Activated CD4-positive, alpha-beta T cell treated with anti-CD3 and anti-CD28 coated beads, Interleukin-2, Interleukin-6, amounts not matched to agents 100 ng/mL and 50 ng/mL, durations not matched to agents 16 hours and 8 hours (primary cell): ENCODE measurements around the gene ZFP2.
"Not testable (repeated sequence)": the region's sequence is repeated elsewhere in the genome, so short reads cannot be mapped to it uniquely, and the experiment has no call there.

Experiments used
- DNase-seq: peaks from one replicate; pipeline ENCODE4 v3.0.0-alpha.2; 2020

ZFP2 gene

DNA sequence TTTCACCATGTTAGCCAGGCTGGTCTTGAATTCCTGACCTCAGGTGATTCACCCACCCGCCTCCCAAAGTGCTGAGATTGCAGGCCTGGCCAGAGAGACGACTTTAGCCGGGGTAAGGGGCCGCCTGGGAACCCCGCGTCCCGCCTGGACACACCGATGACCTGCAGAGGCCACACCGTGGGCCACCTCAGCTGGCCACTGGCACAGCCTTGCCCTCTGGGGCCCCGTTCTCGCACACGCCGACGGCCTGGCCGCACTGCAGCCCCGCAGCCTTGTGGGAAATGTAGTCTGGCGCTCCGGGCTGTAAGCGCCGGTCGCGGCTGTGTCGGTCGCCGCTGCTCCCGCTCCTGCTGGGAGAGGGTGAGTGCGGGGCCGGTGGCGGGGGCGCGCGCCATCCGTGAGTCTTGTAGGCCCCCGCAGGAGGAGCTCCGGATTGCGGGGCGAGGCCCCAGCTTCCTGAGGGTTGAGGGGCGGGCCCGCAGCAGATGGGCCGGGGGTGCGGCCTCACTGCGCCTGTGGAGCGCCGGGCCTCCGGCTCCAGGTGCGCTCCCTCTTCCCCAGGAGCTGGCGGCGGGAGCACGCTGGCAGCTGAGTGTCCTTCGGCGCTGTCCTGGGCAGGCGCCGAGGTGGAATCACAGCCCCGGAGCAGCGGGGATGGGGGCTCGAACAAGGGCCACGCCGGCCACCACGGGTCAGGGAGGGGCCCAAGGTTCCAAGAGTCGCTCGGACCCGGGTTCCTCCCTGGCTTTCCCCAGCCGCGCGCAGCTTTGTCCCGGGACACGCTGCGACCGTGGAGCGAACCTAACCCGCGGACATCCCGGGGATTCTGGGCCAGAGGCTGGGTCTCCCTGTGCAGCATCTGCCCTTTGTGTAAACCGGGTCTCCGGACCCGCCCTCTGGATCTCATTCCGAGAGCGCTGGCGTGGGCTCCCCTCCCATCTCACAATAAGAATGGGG, at the start of gene ZFP2:
TSS of gene ZFP2 (plus strand) at position 299 of the 957 bp plus-strand sequence. CDS start 35,401 bp downstream, outside the sequence.
- peak; percentile 27 for DNase-seq

- no peak for DNase-seq
Measured at GRCh38 chr5:178849316-178849715, 46.4 kb upstream of the ZFP2 start.

DNA sequence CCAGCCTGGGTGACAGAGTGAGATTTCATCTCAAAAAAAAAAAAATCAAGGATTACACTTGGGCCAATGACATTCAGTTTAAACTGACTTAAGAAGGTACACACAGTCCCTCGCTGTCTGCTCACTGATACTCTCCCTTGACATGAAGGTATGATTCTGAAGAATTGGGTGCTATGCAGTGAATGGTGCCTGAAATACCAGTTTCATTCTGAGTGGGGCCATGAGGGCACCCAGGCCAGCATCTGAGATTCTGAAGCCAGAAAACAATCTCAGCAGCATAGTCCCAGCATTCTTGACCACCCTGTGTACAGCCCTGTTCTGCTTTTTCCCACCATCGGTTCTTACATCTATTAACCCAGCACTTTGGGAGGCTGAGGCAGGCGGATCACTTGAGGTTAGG, 43.8 kb upstream of the ZFP2 start:
- no peak for DNase-seq

DNA sequence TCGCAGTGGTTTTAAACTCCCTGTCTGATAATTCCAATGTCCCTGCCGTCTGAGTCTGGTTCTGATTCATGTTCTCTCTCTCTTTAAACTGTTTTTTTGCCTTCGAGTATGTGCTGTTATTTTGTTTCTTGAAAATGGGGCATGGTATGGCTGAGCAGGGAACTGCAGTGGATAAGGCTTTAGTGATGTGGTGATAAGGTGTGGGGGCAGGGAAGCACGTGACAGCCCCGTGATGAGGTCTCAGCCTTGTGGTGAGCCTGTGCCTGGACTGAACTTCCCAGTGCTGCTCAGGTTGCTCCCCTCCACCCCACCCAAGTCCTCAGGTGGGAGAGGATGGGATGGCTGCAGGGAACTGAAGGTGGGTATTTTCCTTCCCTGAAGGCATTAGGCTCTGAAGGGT, 41.4 kb upstream of the ZFP2 start:
- DNase-seq, result no peak

DNA sequence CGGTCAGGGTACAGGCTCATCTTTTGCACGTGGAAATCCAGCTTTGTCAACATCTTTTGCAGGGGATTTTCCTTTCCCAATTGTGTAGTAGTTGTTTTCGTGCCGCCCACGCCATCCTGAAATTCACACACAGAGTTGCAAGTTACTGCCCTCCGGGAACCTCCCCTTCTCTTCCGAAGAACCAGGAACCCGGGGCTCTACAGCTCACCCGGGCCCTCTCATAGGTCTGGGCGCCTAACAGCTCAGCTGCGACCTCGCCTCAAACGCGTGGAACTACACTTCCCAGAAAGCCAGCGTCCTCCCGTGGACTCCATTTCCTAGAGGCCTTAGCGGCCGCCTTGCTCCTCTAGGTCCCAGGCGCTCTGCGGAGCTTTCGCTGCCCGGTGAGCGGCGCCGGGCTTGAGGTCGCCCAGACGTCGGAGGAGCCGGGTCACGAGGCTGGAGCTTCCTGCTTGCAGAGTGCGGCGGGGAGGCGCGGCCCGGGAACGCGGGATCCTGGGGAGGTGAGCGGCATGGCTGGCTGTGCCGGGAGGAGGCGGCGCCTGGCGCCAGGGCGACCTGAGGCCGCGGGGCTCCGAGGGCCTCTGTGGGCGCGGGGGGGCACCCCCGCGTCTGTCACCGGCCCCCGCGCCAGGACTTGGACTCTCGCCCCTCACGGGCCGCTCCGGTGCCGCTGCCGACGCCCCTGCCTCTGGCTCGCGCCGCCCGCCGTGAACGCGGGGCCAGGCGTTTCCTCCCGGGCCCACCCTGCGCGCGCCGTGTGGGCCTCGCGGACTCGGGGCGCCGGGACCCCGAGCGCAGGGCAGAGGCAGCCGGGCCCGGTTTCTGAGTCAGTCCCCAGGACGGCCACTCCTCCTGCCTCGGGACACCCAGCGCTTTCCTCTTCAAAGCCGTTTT, 35.8 kb upstream of the ZFP2 start, which contains the start of gene ZNF354B:
TSS of gene ZNF354B (plus strand) at position 329 of the 897 bp plus-strand sequence. CDS start 1,095 bp downstream, outside the sequence.
- peak; percentile 88 for DNase-seq

- not testable (repeated sequence) for DNase-seq
Measured at GRCh38 chr5:178860615-178861014, 35.1 kb upstream of the ZFP2 start.

DNA sequence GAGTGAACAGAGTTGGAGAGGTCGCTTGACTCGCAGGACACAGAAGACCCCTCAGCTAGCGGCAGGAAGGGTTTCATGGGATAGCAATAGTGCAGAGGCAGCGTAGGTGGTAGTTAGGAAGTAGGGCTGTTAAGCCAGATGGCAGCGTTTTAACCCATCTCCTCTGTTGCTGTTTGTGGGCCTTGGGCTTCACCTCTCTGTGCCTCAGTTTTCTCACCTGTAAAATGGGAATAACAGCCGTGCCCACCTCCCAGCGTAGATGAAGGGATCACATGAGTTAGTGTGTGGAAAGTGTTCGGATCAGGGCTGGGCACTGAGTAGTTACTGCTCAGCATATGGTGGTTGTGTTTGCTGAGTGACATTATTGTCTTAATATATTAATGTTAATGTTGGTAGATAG, 34.1 kb upstream of the ZFP2 start:
- DNase-seq, result no peak

DNA sequence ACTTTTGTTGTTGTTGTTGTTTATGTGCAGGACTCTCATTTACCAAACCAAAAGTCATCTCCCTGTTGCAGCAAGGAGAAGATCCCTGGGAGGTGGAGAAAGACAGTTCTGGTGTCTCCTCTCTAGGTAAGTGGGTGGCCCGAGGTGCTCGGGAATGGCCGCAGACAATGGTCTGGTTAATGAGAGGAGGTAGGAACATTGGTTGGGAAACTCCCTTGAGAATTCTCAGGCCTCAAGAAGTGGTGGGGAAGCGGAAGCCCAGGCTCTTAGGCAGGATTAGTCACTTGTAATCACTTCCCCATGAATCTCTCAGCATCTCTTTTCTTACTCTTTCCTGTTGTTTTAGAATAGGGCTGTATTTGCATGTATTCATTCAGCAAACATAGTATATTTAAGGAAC, 28.8 kb upstream of the ZFP2 start:
- no peak for DNase-seq

GRCh38 chr5:178869577-178869976, 26.1 kb upstream of the ZFP2 start:
- DNase-seq, result no peak

- DNase-seq, result no peak
Measured at GRCh38 chr5:178870411-178870810, 25.3 kb upstream of the ZFP2 start.

DNA sequence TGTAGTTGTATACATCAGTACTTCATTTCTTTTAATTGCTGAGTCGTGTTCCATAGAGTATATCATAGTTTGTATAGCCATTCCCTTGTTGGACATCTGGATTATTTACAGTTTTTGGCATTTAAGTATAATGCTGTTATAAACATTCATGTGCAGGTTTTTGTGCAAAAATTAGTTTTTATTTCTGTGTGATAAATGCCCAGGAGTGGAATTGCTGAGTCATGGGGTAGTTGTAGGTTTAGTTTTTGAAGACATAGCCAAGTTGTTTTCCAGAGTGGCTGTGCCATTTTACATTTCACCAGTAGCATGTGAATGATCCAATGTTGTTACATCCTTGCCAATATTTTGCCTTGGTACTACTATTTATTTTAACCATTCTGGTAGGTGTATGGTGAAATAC, 23.4 kb upstream of the ZFP2 start:
- no peak for DNase-seq

- DNase-seq, result not testable (repeated sequence)
Measured at GRCh38 chr5:178883115-178883694, 12.5 kb upstream of the ZFP2 start.

DNA sequence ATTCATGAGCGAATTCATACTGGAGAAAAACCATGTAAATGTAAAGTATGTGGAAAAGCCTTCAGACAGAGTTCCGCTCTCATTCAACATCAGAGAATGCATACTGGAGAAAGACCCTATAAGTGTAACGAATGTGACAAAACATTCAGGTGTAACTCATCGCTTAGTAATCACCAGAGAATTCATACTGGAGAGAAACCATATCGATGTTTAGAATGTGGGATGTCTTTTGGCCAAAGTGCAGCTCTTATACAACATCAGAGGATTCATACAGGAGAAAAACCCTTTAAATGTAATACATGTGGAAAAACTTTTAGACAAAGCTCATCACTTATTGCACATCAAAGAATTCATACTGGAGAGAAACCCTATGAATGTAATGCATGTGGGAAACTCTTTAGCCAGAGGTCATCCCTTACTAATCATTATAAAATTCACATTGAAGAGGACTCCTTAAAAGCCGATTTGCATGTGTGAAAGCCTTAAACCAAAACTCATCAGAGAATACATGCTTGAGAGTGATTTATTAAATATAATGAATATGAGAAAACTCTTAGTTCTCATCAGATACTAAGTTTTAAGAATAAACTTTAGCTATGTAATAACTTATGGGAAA, 11.8 kb upstream of the ZFP2 start:
- no peak for DNase-seq

DNA sequence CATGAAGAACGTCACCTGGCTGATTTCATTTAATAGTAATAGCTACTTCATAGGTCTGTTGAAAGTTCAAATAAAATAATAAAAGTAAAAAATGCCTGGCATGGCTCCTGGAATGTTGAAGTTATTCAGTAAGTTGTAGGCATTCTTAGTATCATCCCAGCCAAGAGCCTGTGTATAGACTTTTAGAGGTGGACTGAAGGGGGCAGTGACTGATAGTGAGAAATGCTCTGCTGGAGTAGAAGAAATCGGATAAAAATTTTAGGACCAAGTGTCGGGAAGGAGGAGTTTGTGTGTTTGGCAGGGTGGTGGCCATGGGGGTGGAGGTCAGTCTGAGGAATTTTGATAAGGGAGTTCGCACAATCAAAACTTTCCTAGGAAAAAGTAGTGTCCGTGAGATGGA, 3.6 kb downstream of the ZFP2 start:
- DNase-seq, result no peak

GRCh38 chr5:178902849-178903248, 7.1 kb downstream of the ZFP2 start:
- no peak for DNase-seq

DNA sequence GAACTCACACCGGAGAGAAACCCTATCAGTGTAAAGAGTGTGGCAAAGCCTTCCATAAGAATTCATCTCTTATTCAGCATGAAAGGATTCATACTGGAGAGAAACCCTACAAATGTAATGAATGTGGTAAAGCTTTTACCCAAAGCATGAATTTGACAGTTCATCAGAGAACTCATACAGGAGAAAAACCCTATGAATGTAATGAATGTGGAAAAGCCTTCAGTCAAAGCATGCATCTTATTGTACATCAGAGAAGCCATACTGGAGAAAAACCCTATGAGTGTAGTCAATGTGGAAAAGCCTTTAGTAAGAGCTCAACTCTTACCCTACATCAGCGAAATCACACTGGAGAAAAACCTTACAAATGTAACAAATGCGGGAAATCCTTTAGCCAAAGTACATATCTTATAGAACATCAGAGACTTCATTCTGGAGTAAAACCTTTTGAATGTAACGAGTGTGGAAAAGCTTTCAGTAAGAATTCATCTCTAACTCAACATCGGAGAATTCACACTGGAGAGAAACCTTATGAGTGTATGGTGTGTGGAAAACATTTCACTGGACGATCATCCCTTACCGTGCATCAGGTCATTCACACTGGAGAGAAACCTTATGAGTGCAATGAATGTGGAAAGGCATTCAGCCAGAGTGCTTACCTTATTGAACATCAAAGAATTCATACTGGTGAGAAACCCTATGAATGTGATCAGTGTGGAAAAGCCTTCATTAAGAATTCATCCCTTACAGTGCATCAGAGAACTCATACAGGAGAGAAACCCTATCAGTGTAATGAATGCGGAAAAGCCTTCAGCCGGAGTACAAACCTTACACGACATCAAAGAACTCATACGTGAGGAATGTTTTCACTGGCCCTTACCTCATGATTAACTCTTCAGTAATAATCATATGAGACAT, 36.4 kb downstream of the ZFP2 start:
- no peak for DNase-seq

GRCh38 chr5:178940569-178941360, 45.1 kb downstream of the ZFP2 start, which contains the start of gene ZNF454:
TSS of gene ZNF454 (plus strand) at chr5:178941198. CDS start at chr5:178942792, 1,594 bp downstream.
- DNase-seq, result no peak

GRCh38 chr5:178941361-178941760, 45.6 kb downstream of the ZFP2 start:
- no peak for DNase-seq

- DNase-seq, result no peak
Measured at GRCh38 chr5:178965465-178966055, 69.8 kb downstream of the ZFP2 start.

DNA sequence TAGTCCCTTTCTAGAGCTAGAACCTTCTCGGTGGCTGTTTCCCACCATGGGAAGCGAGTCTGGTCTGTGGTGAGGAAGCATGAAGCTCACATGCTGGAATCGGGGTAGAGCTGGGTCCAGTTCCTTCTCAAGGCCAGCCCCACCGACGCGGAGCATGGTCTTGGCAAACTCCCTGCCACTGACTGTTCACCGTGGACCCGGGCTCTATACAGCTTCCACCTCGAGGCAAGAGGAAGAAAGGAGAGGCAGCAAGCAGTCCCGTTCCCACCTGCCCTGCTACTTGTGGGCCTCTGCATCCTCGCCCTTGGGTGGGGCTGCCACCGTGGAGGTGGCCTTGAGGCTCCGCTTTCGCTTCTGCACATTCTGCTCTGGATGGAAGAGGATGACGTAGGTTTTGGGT, 85.7 kb downstream of the ZFP2 start:
- DNase-seq, result no peak
